ENCODE data around the gene MALSU1. TPM values are rescaled to one million over a fixed set of nuclear protein-coding genes. Genes with fewer than 3 reads are reported as not detected.

The MALSU1 gene
- total RNA-seq, 4 donors from 2014 or later = 26.2 to 165 (median 50.1) TPM; not detected in 1

DNA sequence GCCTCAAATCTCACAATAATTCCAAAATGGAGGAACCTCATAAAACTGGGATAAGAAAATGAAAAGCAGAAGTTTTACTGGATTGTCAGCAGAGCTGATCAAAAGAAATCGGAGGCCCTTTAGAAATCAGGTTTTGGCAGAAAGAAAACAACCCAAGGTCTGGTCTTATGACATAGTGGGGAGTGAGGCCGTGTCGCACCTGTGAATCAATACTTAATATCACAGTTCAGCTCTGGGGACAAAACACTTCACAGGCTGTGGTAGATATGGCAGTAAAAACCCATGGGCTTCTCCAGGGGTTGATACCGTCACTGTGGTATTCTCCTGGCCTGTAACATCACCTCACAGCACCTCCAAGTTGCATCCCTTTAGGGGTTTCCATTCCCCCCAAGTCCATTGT lies 6.5 kb upstream of the MALSU1 start:
- in situ Hi-C loops (cut with MboI; ENCODE audit: low pct_ligation_motif_present in 1 of 4, low pct_unique_long_range_greater_than_20kb in 1 of 4, low sequenced_read_pairs in 3 of 4) (loop anchor here in 1 of 4 donors (10.0 kb wide), 1 partner anchor 108 kb away; the partner anchor contains the start of gene NUP42), intact Hi-C loops (cut with DNase I; ENCODE audit: low total_unique reads) (no loop called here)
- 96 to 100% methylated on average over 1 to 4 of the region's 4 CpGs for WGBS, 2 donors (ENCODE audit: low coverage in 1 of 2)
- Histone ChIP-seq H3K27ac (no peak overlapping the region), H3K4me3 (no peak overlapping the region), H3K27me3 (no peaks in the 10 kb centered on the region), H3K4me1 (no peaks in the 10 kb centered on the region), H3K9me3 (no peaks in the 10 kb centered on the region), H3K36me3 (no peaks in the 10 kb centered on the region)
- TF ChIP-seq POLR2A (IDR thresholded peaks at IDR 0.05) (no peak), POLR2AphosphoS5 (IDR thresholded peaks at IDR 0.05) (no peak), EP300 (IDR thresholded peaks at IDR 0.05; ENCODE audit: low read depth) (no peak)
- TF ChIP-seq, protein P1, sequence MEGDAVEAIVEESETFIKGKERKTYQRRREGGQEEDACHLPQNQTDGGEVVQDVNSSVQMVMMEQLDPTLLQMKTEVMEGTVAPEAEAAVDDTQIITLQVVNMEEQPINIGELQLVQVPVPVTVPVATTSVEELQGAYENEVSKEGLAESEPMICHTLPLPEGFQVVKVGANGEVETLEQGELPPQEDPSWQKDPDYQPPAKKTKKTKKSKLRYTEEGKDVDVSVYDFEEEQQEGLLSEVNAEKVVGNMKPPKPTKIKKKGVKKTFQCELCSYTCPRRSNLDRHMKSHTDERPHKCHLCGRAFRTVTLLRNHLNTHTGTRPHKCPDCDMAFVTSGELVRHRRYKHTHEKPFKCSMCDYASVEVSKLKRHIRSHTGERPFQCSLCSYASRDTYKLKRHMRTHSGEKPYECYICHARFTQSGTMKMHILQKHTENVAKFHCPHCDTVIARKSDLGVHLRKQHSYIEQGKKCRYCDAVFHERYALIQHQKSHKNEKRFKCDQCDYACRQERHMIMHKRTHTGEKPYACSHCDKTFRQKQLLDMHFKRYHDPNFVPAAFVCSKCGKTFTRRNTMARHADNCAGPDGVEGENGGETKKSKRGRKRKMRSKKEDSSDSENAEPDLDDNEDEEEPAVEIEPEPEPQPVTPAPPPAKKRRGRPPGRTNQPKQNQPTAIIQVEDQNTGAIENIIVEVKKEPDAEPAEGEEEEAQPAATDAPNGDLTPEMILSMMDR (IDR thresholded peaks at IDR 0.05) = no peak
- no peak for DNase-seq

DNA sequence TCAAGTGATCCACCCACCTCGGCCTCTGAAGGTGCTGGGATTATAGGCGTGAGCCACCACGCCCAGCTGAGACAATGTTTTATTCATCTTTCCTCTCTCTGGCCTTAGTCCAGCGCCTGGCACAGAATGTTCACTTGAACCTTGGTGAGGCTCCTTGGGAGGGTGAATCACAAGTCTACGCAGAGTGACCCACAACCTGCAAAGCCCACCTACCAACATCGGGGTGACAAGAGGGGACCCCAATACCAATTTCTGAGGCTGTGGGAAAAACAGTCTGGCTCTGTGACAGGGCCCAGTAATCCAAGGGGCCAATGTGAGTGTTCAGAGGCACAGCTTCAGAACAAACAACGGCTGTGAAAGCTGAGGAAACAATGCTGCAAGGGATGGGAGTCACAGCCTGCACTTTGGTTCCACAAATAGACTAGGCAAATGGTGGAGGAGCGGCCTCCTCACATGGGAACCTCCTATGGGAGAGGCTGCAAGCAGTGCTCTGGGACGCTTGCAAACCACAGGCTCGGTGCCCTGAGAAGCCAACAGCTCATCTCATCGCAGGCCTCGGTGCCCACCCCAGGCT lies 5.6 kb upstream of the MALSU1 start:
- Histone ChIP-seq H3K4me3 (no peak overlapping the region), H3K9me3 (no peaks in the 10 kb centered on the region), H3K27me3 (no peaks in the 10 kb centered on the region), H3K4me1 (peaks cover 0 to 3% (median 0%) of the 10 kb centered on the region in 4 donors), H3K27ac (no peak overlapping the region), H3K36me3 (no peaks in the 10 kb centered on the region)
- 83% methylated on average over 12 of the region's 12 CpGs; no CpG with 5 or more reads in 1 of the 2 donors for WGBS, 2 donors (ENCODE audit: low coverage in 1 of 2)
- no peak for DNase-seq
- in situ Hi-C loops (cut with MboI; ENCODE audit: low pct_ligation_motif_present in 1 of 4, low pct_unique_long_range_greater_than_20kb in 1 of 4, low sequenced_read_pairs in 3 of 4) = loop anchor here in 1 of 4 donors (10.0 kb wide), 1 partner anchor 109 kb away; the partner anchor contains the start of gene NUP42
- intact Hi-C loops (cut with DNase I; ENCODE audit: low total_unique reads) = loop anchor here (2.0 kb wide), 1 partner anchor 43 kb away; no protein-coding TSS in a partner anchor
- no peak for TF ChIP-seq EP300 (IDR thresholded peaks at IDR 0.05; ENCODE audit: low read depth)

DNA sequence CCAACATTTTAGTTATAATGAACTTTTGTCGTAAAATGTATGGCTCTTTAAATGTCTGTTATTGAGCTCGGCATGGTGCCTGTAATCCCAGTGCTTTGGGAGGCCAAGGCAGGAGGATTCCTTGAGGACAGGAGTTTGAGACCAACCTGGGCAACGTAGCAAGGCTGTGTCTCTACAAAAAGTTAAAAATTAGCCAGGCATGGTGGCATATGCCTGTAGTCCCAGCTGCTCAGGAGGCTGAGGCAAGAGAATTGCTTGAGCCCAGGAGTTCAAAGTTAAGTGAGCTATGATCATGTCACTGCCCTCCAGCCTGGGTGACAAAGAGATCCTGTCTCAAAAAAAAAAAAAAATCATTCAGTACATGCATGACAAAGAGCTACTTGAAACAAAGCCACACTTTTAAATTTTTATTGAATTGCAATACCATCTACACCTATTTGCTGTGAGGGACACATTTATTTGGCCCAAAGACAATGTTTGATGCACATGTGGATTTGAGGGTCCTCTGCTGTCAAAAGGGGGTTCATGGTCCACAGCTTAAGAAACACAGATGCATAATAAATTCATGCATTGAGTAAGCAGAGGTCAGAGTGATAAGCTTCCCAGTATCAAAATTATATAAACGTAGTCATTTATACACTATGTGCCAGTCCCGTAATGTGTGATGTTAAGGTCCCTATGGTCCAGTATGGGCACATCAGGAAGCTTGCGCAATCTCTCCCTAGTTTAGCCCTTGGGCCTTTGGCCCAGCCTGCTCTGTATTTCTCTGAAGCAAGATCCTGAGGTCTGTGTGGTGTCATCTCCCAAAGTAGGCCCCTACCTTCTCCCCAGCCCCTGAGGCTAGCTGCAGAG lies 4.4 kb upstream of the MALSU1 start:
- no peaks in the 10 kb centered on the region for H3K36me3 ChIP-seq
- TF ChIP-seq POLR2AphosphoS5 (IDR thresholded peaks at IDR 0.05) (no peak), POLR2A (IDR thresholded peaks at IDR 0.05) (no peak), EP300 (IDR thresholded peaks at IDR 0.05; ENCODE audit: low read depth) (no peak)
- TF ChIP-seq, protein P1 (IDR thresholded peaks at IDR 0.05) = no peak
- 57 to 76% methylated on average over 2 to 6 of the region's 6 CpGs for WGBS, 2 donors (ENCODE audit: low coverage in 1 of 2)
- in situ Hi-C loops (cut with MboI; ENCODE audit: low pct_ligation_motif_present in 1 of 4, low pct_unique_long_range_greater_than_20kb in 1 of 4, low sequenced_read_pairs in 3 of 4) = loop anchor here in 1 of 4 donors (10.0 kb wide), 1 partner anchor 110 kb away; the partner anchor contains the start of gene NUP42
- H3K9me3 ChIP-seq = no peaks in the 10 kb centered on the region
- intact Hi-C loops (cut with DNase I; ENCODE audit: low total_unique reads) = loop anchor here (2.0 kb wide), 1 partner anchor 44 kb away; no protein-coding TSS in a partner anchor
- no peak overlapping the region for H3K4me3 ChIP-seq
- DNase-seq = no peak
- peaks cover 0 to 5% (median 2%) of the 10 kb centered on the region in 4 donors for H3K4me1 ChIP-seq
- no peak overlapping the region for H3K27ac ChIP-seq
- H3K27me3 ChIP-seq = no peaks in the 10 kb centered on the region

DNA sequence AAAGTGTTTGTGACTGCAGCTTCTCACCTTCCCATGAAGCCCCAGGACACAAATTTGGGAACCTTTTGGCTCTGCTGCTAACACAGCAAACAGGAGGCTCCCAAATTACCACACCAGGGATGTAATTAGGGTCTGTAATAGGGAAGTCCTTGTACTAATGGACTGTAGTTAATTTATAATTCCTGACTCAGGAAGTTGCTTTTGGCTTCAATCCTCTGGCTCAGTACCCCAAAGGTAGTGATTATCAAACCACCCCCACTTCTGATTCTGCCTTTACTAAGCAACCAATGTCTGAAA lies 3.8 kb upstream of the MALSU1 start:
- no peak for DNase-seq
- no peaks in the 10 kb centered on the region for H3K9me3 ChIP-seq
- no peaks in the 10 kb centered on the region for H3K36me3 ChIP-seq
- peaks cover 3 to 10% (median 8%) of the 10 kb centered on the region in 4 donors for H3K4me1 ChIP-seq
- TF ChIP-seq POLR2A (IDR thresholded peaks at IDR 0.05) (no peak), EP300 (IDR thresholded peaks at IDR 0.05; ENCODE audit: low read depth) (no peak), POLR2AphosphoS5 (IDR thresholded peaks at IDR 0.05) (no peak)
- TF ChIP-seq, protein P1 (IDR thresholded peaks at IDR 0.05) = no peak
- H3K27me3 ChIP-seq = no peaks in the 10 kb centered on the region
- no peak overlapping the region for H3K4me3 ChIP-seq
- intact Hi-C loops (cut with DNase I; ENCODE audit: low total_unique reads) (loop anchor here (2.0 kb wide), 1 partner anchor 45 kb away; no protein-coding TSS in a partner anchor), in situ Hi-C loops (cut with MboI; ENCODE audit: low pct_ligation_motif_present in 1 of 4, low pct_unique_long_range_greater_than_20kb in 1 of 4, low sequenced_read_pairs in 3 of 4) (loop anchor here in 1 of 4 donors (10.0 kb wide), 1 partner anchor 111 kb away; the partner anchor contains the start of gene NUP42)
- H3K27ac ChIP-seq = no peak overlapping the region

Data from transverse colon (tissue), 4 donors.